ENCODE results near the gene PEX14.

Gene PEX14

GRCh38 chr1:10446790-10447422 lies 27.8 kb upstream of the PEX14 start:
- TF ChIP-seq CTCF (IDR thresholded peaks at IDR 0.05; ENCODE audit: low read depth, low read length), result no peak
- Histone ChIP-seq H3K36me3 (peaks cover 15% of the 10 kb centered on the region), H3K27me3 (ENCODE audit: insufficient read depth, low read depth, severe bottlenecking) (no peaks in the 10 kb centered on the region), H3K9me3 (ENCODE audit: severe bottlenecking) (no peaks in the 10 kb centered on the region), H3K4me3 (ENCODE audit: low read depth, low read length) (no peak overlapping the region), H3K27ac (no peak overlapping the region)
- DNase-seq, result no peak

GRCh38 chr1:10449751-10450150 lies 25.0 kb upstream of the PEX14 start, which contains the start of gene CORT:
TSS of gene CORT (plus strand) at chr1:10450031. CDS start at chr1:10450224, 193 bp downstream.
- no peaks in the 10 kb centered on the region for H3K27me3 ChIP-seq (ENCODE audit: insufficient read depth, low read depth, severe bottlenecking)
- no peak for DNase-seq
- no peak for TF ChIP-seq CTCF (IDR thresholded peaks at IDR 0.05; ENCODE audit: low read depth, low read length)
- H3K4me3 ChIP-seq (ENCODE audit: low read depth, low read length), result no peak within 1 kb of the TSS
- H3K36me3 ChIP-seq, result peaks cover 6% of the 10 kb centered on the region; the same call in 1 of the 2 replicates
- no peak within 1 kb of the TSS for H3K27ac ChIP-seq
- H3K9me3 ChIP-seq (ENCODE audit: severe bottlenecking), result no peaks in the 10 kb centered on the region

- H3K36me3 ChIP-seq, result peaks cover 3% of the 10 kb centered on the region; the same call in 1 of the 2 replicates
- TF ChIP-seq CTCF (IDR thresholded peaks at IDR 0.05; ENCODE audit: low read depth, low read length), result no peak
- no peaks in the 10 kb centered on the region for H3K9me3 ChIP-seq (ENCODE audit: severe bottlenecking)
- no peaks in the 10 kb centered on the region for H3K27me3 ChIP-seq (ENCODE audit: insufficient read depth, low read depth, severe bottlenecking)
- no peak overlapping the region for H3K27ac ChIP-seq
- no peak overlapping the region for H3K4me3 ChIP-seq (ENCODE audit: low read depth, low read length)
- no peak for DNase-seq
These were observed 24.5 kb upstream of the PEX14 start for GRCh38 chr1:10450156-10450814.

- no peak overlapping the region for H3K27ac ChIP-seq
- peaks cover 3% of the 10 kb centered on the region; the same call in 1 of the 2 replicates for H3K36me3 ChIP-seq
- H3K4me3 ChIP-seq (ENCODE audit: low read depth, low read length), result no peak overlapping the region
- no peaks in the 10 kb centered on the region for H3K27me3 ChIP-seq (ENCODE audit: insufficient read depth, low read depth, severe bottlenecking)
- TF ChIP-seq CTCF (IDR thresholded peaks at IDR 0.05; ENCODE audit: low read depth, low read length), result no peak
- no peak for DNase-seq
- no peaks in the 10 kb centered on the region for H3K9me3 ChIP-seq (ENCODE audit: severe bottlenecking)
These were observed 23.9 kb upstream of the PEX14 start for GRCh38 chr1:10450836-10451235.

GRCh38 chr1:10451287-10451686 lies 23.5 kb upstream of the PEX14 start:
- H3K9me3 ChIP-seq (ENCODE audit: severe bottlenecking), result no peaks in the 10 kb centered on the region
- no peaks in the 10 kb centered on the region for H3K27me3 ChIP-seq (ENCODE audit: insufficient read depth, low read depth, severe bottlenecking)
- H3K4me3 ChIP-seq (ENCODE audit: low read depth, low read length), result no peak overlapping the region
- TF ChIP-seq CTCF (IDR thresholded peaks at IDR 0.05; ENCODE audit: low read depth, low read length), result no peak
- no peak for DNase-seq
- no peak overlapping the region for H3K27ac ChIP-seq
- peaks cover 3% of the 10 kb centered on the region; the same call in 1 of the 2 replicates for H3K36me3 ChIP-seq
